WTC11 (cell line): ENCODE results near the gene CSTPP1.

Source experiments
- CTCF ChIP-seq: fragments of 200-600 bp; IDR thresholded peaks from 2 replicates; pipeline ENCODE4 v1.8.0; 2022; ENCODE audit warnings: antibody characterized with exemption
- NFATC4 ChIP-seq: fragments of 250-450 bp; sonication (Bioruptor Pico); IDR thresholded peaks from 2 replicates; pipeline ENCODE4 v1.9.0; 2021; ENCODE audit warnings: mild to moderate bottlenecking
- ZNF423 ChIP-seq: fragments of 250-450 bp; sonication (Bioruptor Pico); IDR thresholded peaks from 2 replicates; pipeline ENCODE4 v2.1.2; 2022; ENCODE audit warnings: mild to moderate bottlenecking, moderate library complexity

- TF ChIP-seq CTCF (no peak), NFATC4 (CRISPR knock-in tag) (no peak), ZNF423 (CRISPR knock-in tag) (no peak)
Observed at GRCh38 chr11:47104261-47104950, 167.8 kb downstream of the CSTPP1 start.
